Cardiac muscle cell (in vitro differentiated cells and primary cell): ENCODE results near the gene RPS2. TPM values are rescaled to one million over a fixed set of nuclear protein-coding genes. Genes with fewer than 3 reads are reported as not detected.

ENCODE experiments used
- DNase-seq, 2 donors: peaks; one replicate each; pipeline versions ENCODE4 v3.0.0 to v3.0.0-alpha.2; 2010 to 2017; ENCODE audit warnings: low read depth in 1 of 2, low spot score in 1 of 2
- H3K27ac ChIP-seq: fragments of 200-600 bp; sonication (generic); 2 replicates; pipeline ENCODE4 v1.5.1; 2016
- H3K27me3 ChIP-seq: fragments of 200-600 bp; sonication (generic); 2 replicates; pipeline ENCODE4 v1.6.0; 2016; ENCODE audit warnings: control low read depth
- H3K36me3 ChIP-seq: fragments of 200-600 bp; sonication (generic); 2 replicates; pipeline ENCODE4 v1.5.1; 2016; ENCODE audit warnings: control low read depth
- H3K4me1 ChIP-seq: fragments of 200-600 bp; sonication (generic); 2 replicates; pipeline ENCODE4 v1.8.1; 2017; ENCODE audit warnings: low read depth, mild to moderate bottlenecking, mixed run types
- H3K4me3 ChIP-seq: fragments of 200-600 bp; sonication (generic); 2 replicates; pipeline ENCODE4 v1.5.1; 2016; ENCODE audit warnings: mild to moderate bottlenecking
- H3K9me3 ChIP-seq: fragments of 200-600 bp; sonication (generic); 2 replicates; pipeline ENCODE4 v1.5.1; 2017; ENCODE audit warnings: low read depth, mild to moderate bottlenecking, control low read depth
- CTCF ChIP-seq: IDR thresholded peaks from 2 replicates; pipeline ENCODE4 v1.5.1; 2012; ENCODE audit warnings: low read depth, mild to moderate bottlenecking, low read length
- polyA plus RNA-seq: library from polyadenylated mRNA; unstranded; fragments of >200 nt; fragmentation: Nextera tagmentation; extraction: Ambion mirVana; gene quantifications from 2 replicates; pipeline ENCODE4 v1.2.1, GENCODE V29; 2016
- total RNA-seq: library from RNA; depleted of rRNA; stranded (reverse); fragments of >200 nt; gene quantifications from 2 replicates; pipeline ENCODE4 v1.2.3, GENCODE V29; 2016

RPS2 gene
- total and polyA plus RNA-seq, 2 experiments from 2014 or later, result 2,155 to 3,550 TPM

- DNase-seq, result no peak
- Histone ChIP-seq H3K27ac (no peak overlapping the region), H3K9me3 (no peaks in the 10 kb centered on the region), H3K27me3 (no peaks in the 10 kb centered on the region), H3K4me3 (no peak overlapping the region), H3K4me1 (peaks cover 11% of the 10 kb centered on the region), H3K36me3 (peaks cover 39% of the 10 kb centered on the region)
- no peak for TF ChIP-seq CTCF
Observed at GRCh38 chr16:2001456-2002355, 37.1 kb upstream of the RPS2 start.

- peaks cover 39% of the 10 kb centered on the region for H3K36me3 ChIP-seq
Observed at GRCh38 chr16:2001035-2001434, 36.4 kb upstream of the RPS2 start.

GRCh38 chr16:1999866-2000514 lies 35.4 kb upstream of the RPS2 start:
- peaks cover 39% of the 10 kb centered on the region for H3K36me3 ChIP-seq
- peaks cover 10% of the 10 kb centered on the region for H3K4me1 ChIP-seq
- H3K27me3 ChIP-seq, result no peaks in the 10 kb centered on the region
- no peaks in the 10 kb centered on the region for H3K9me3 ChIP-seq
- TF ChIP-seq CTCF, result no peak
- H3K27ac ChIP-seq, result no peak overlapping the region
- DNase-seq, result no peak
- no peak overlapping the region for H3K4me3 ChIP-seq

More at GRCh38 chr16:2001035-2001434, 36.4 kb upstream of the RPS2 start:
- Histone ChIP-seq H3K27me3 (no peaks in the 10 kb centered on the region), H3K4me3 (no peak overlapping the region), H3K4me1 (peaks cover 11% of the 10 kb centered on the region), H3K9me3 (no peaks in the 10 kb centered on the region), H3K27ac (no peak overlapping the region)
- no peak for TF ChIP-seq CTCF
- no peak for DNase-seq

GRCh38 chr16:1998852-1999801 lies 34.5 kb upstream of the RPS2 start:
- H3K36me3 ChIP-seq, result peaks cover 39% of the 10 kb centered on the region
- TF ChIP-seq CTCF, result no peak

GRCh38 chr16:1998360-1998835 lies 33.8 kb upstream of the RPS2 start:
- Histone ChIP-seq H3K27ac (no peak overlapping the region), H3K9me3 (no peaks in the 10 kb centered on the region), H3K36me3 (peaks cover 39% of the 10 kb centered on the region), H3K4me1 (no peaks in the 10 kb centered on the region), H3K27me3 (no peaks in the 10 kb centered on the region), H3K4me3 (no peak overlapping the region)
- no peak for TF ChIP-seq CTCF
- DNase-seq, result no peak

More at GRCh38 chr16:1998852-1999801, 34.5 kb upstream of the RPS2 start:
- peaks cover 2% of the 10 kb centered on the region for H3K4me1 ChIP-seq
- no peaks in the 10 kb centered on the region for H3K9me3 ChIP-seq
- no peak overlapping the region for H3K27ac ChIP-seq
- no peaks in the 10 kb centered on the region for H3K27me3 ChIP-seq
- no peak for DNase-seq
- H3K4me3 ChIP-seq, result no peak overlapping the region
